Calu3 (cell line): ENCODE results near the gene GPRC5B. TPM values are rescaled to one million over a fixed set of nuclear protein-coding genes. Genes with fewer than 3 reads are reported as not detected.

Experiments used
- BruUV-seq: library from RNA; stranded (reverse); fragments of 400-500 nt; replicated peaks from 2 replicates; lab custom pipeline; 2021; lab: Mats Ljungman, UMichigan
- CTCF ChIA-PET: fragments of 300-600 bp; sonication (Branson Sonifier 250); formaldehyde crosslinking; loops from one replicate; lab custom pipeline; 2022; ENCODE audit warnings: antibody characterized with exemption; lab: Charles Lee
- DNase-seq: peaks from one replicate; pipeline ENCODE4 v3.0.0; 2022
- H3K27ac Mint-ChIP-seq: one replicate; pipeline ENCODE4 v1.8.0; 2022; ENCODE audit warnings: mixed read lengths; ENCODE audit not compliant: unreplicated experiment
- H3K27me3 Mint-ChIP-seq: one replicate; pipeline ENCODE4 v1.8.0; 2022; ENCODE audit warnings: mixed read lengths; ENCODE audit not compliant: unreplicated experiment
- H3K36me3 Mint-ChIP-seq: one replicate; pipeline ENCODE4 v1.8.0; 2022; ENCODE audit warnings: mild to moderate bottlenecking, moderate library complexity, mixed read lengths; ENCODE audit not compliant: insufficient read depth, unreplicated experiment
- H3K4me1 Mint-ChIP-seq: one replicate; pipeline ENCODE4 v1.8.0; 2022; ENCODE audit warnings: mild to moderate bottlenecking, low read depth, mixed read lengths; ENCODE audit not compliant: unreplicated experiment
- H3K4me3 Mint-ChIP-seq: one replicate; pipeline ENCODE4 v1.8.0; 2022; ENCODE audit warnings: mild to moderate bottlenecking, low read depth, moderate library complexity, mixed read lengths; ENCODE audit not compliant: unreplicated experiment
- H3K9me3 Mint-ChIP-seq: one replicate; pipeline ENCODE4 v1.8.0; 2022; ENCODE audit warnings: low read depth, mixed read lengths; ENCODE audit not compliant: unreplicated experiment
- CTCF ChIP-seq: fragments of 200-600 bp; IDR thresholded peaks from one replicate; pipeline ENCODE4 v1.8.0; 2022; ENCODE audit warnings: antibody characterized with exemption; ENCODE audit not compliant: unreplicated experiment
- intact Hi-C: fragments of 100-400 bp; cut with micrococcal nuclease; formaldehyde crosslinking; loops from one replicate; pipeline ENCODE4 v1.10.0; 2022; ENCODE audit not compliant: unreplicated experiment
- total RNA-seq: library from RNA; stranded (reverse); gene quantifications from 2 replicates; pipeline ENCODE4 v1.2.3, GENCODE V29; 2022

Gene GPRC5B
- total RNA-seq, 1 experiment from 2014 or later, result 294 TPM

- Mint-ChIP-seq H3K4me1 (peaks cover 11% of the 10 kb centered on the region), H3K4me3 (no peak overlapping the region), H3K27me3 (peaks cover 83% of the 10 kb centered on the region), H3K27ac (no peak overlapping the region), H3K9me3 (no peaks in the 10 kb centered on the region), H3K36me3 (peaks cover 5% of the 10 kb centered on the region)
- no peak for DNase-seq
- no peak for TF ChIP-seq CTCF
- BruUV-seq, result no TSS peak
- intact Hi-C loops, result loop anchor here (10.0 kb wide), 1 partner anchor 184 kb away; no protein-coding TSS in a partner anchor
- CTCF ChIA-PET, result interaction anchor here (0.6 to 3.1 kb wide), 2 partner anchors 344 to 483 kb away, joined by 3 to 30 read pairs; no protein-coding TSS in a partner anchor
Observed at GRCh38 chr16:19901164-19901563, 16.5 kb upstream of the GPRC5B start.

GRCh38 chr16:19899605-19899955, 14.9 kb upstream of the GPRC5B start:
- intact Hi-C loops, result loop anchor here (1.0 kb wide), 1 partner anchor 484 kb away; no protein-coding TSS in a partner anchor
- DNase-seq, result no peak
- CTCF ChIA-PET, result interaction anchor here (0.6 to 3.1 kb wide), 8 partner anchors 8 to 752 kb away, joined by 3 to 30 read pairs (median 6); no protein-coding TSS in a partner anchor
- Mint-ChIP-seq H3K4me1 (peaks cover 11% of the 10 kb centered on the region), H3K36me3 (peaks cover 5% of the 10 kb centered on the region), H3K27me3 (peaks cover 70% of the 10 kb centered on the region), H3K27ac (no peak overlapping the region), H3K4me3 (no peak overlapping the region), H3K9me3 (no peaks in the 10 kb centered on the region)
- BruUV-seq, result no TSS peak
- no peak for TF ChIP-seq CTCF

GRCh38 chr16:19898924-19899604, 14.4 kb upstream of the GPRC5B start:
- Mint-ChIP-seq H3K27me3 (peaks cover 65% of the 10 kb centered on the region), H3K36me3 (peaks cover 5% of the 10 kb centered on the region), H3K27ac (no peak overlapping the region), H3K9me3 (no peaks in the 10 kb centered on the region), H3K4me3 (no peak overlapping the region), H3K4me1 (peaks cover 11% of the 10 kb centered on the region)
- no TSS peak for BruUV-seq
- intact Hi-C loops, result loop anchor here (1.0 kb wide), 1 partner anchor 484 kb away; no protein-coding TSS in a partner anchor
- peak; percentile 86 for TF ChIP-seq CTCF
- DNase-seq, result peak; percentile 75
- CTCF ChIA-PET, result interaction anchor here (0.6 to 3.1 kb wide), 10 partner anchors 8 to 752 kb away, joined by 3 to 30 read pairs (median 6); no protein-coding TSS in a partner anchor

- CTCF ChIA-PET, result interaction anchor here (0.6 to 3.1 kb wide), 6 partner anchors 9 to 486 kb away, joined by 3 to 30 read pairs (median 14); no protein-coding TSS in a partner anchor
- no peak for DNase-seq
Observed at GRCh38 chr16:19898166-19898565, 13.5 kb upstream of the GPRC5B start.

More at GRCh38 chr16:19898166-19898565, 13.5 kb upstream of the GPRC5B start:
- no peak for TF ChIP-seq CTCF
- Mint-ChIP-seq H3K4me1 (peaks cover 11% of the 10 kb centered on the region), H3K9me3 (no peaks in the 10 kb centered on the region), H3K27me3 (peaks cover 56% of the 10 kb centered on the region), H3K4me3 (no peak overlapping the region), H3K36me3 (peaks cover 5% of the 10 kb centered on the region), H3K27ac (no peak overlapping the region)
- intact Hi-C loops, result no loop called here
- no TSS peak for BruUV-seq
